ENCODE results near the gene MAGI2. TPM values are rescaled to one million over a fixed set of nuclear protein-coding genes. Genes with fewer than 3 reads are reported as not detected.

The MAGI2 gene
- total and polyA plus RNA-seq, 4 donors: 43.4 to 61.3 (median 50.1) TPM

DNA sequence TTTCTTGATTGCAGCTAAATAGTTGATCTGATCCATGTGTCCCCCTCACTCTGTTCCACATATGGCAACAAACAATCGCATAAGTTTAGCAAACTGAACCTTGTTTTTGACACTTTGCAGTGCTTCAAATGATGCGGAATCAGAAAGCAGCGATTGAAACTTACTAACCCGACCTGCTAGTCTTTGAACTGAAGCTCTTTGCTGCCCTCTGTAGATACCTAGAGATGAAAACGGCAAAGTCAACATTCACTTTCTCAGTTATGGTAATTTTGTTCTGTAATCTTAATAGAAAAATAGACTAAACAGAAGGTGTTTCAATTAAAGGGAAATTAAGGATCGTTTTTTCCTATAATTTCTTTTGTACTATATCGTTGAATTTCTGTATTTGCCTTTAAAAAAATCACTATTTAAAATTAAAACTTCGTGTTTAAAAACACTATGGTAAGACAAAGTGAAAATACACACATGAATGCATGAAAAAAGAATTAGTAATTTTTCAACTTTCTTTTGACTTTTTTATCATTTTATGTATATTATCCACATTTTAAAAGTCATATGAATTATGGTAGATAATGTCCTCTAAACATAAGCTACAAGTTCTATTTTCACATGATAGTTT lies 276.5 kb downstream of the MAGI2 start:
- no peaks in the 10 kb centered on the region for H3K27me3 ChIP-seq (ENCODE audit: control insufficient read depth, insufficient read depth, low read length)
- no peaks in the 10 kb centered on the region for H3K4me1 ChIP-seq (ENCODE audit: control insufficient read depth, insufficient read depth, low read length)
- WGBS (ENCODE audit: insufficient coverage): 8% methylated on average over 4 of the region's 8 CpGs
- peaks cover 5% of the 10 kb centered on the region for H3K9me3 ChIP-seq (ENCODE audit: control insufficient read depth, insufficient read depth, low read length)
- no peaks in the 10 kb centered on the region for H3K36me3 ChIP-seq (ENCODE audit: control insufficient read depth, insufficient read depth, low read length)
- no peak overlapping the region for H3K27ac ChIP-seq (ENCODE audit: low read depth, low read length)
- DNase-seq (ENCODE audit: low read depth in 4 of 6, low spot score in 6 of 6): peak; percentile 26 to 94 (median 56)
- no peak overlapping the region for H3K4me3 ChIP-seq (ENCODE audit: low read depth, low read length)

DNA sequence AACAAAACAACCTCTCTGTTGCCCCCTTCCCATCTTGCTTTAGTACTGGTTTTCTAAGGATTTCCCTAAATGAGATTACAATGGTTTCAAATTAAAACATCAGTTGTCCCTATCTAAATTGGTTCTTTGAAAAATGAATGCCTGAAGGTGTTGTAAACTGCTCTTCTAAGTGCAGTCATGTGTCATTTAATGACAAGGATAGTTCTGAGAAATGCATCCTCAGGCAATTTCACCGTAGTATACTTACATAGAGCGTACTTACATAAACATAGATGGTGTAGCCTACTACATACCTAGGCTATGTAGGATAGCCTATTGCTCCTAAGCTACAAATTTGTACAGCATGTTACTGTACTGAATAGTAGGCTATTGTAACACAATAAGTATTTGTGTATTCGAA lies 278.1 kb downstream of the MAGI2 start:
- Histone ChIP-seq H3K4me1 (ENCODE audit: control insufficient read depth, insufficient read depth, low read length) (no peaks in the 10 kb centered on the region), H3K27ac (ENCODE audit: low read depth, low read length) (no peak overlapping the region), H3K36me3 (ENCODE audit: control insufficient read depth, insufficient read depth, low read length) (no peaks in the 10 kb centered on the region), H3K9me3 (ENCODE audit: control insufficient read depth, insufficient read depth, low read length) (peaks cover 3% of the 10 kb centered on the region), H3K4me3 (ENCODE audit: low read depth, low read length) (no peak overlapping the region), H3K27me3 (ENCODE audit: control insufficient read depth, insufficient read depth, low read length) (no peaks in the 10 kb centered on the region)
- no CpG with 5 or more reads among the region's 3 CpGs for WGBS (ENCODE audit: insufficient coverage)
- DNase-seq (ENCODE audit: low read depth in 4 of 6, low spot score in 6 of 6): peak in 1 of 6 donors; percentile 53

DNA sequence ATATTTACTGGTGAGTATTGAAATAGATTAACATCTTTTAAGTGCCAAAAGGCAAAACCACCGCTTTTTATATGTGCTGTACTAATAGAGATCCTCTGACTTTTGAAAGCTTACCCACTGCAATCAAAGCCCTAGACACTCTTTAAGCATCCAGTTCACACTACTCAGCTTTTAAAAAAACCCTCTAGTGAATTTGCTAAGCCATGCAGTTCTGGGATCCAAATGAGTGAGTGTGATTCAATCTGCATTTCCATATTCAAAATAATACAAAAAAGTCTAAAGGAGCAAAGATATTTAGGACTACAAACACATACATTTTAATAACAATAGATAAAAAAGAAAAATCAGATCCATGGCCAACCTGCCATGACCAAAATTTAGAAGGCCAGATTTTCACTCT lies 288.2 kb downstream of the MAGI2 start:
- WGBS (ENCODE audit: insufficient coverage): no CpG with 5 or more reads among the region's 1 CpG
- Histone ChIP-seq H3K27me3 (ENCODE audit: control insufficient read depth, insufficient read depth, low read length) (no peaks in the 10 kb centered on the region), H3K9me3 (ENCODE audit: control insufficient read depth, insufficient read depth, low read length) (no peaks in the 10 kb centered on the region), H3K4me3 (ENCODE audit: low read depth, low read length) (no peak overlapping the region), H3K27ac (ENCODE audit: low read depth, low read length) (no peak overlapping the region), H3K36me3 (ENCODE audit: control insufficient read depth, insufficient read depth, low read length) (no peaks in the 10 kb centered on the region), H3K4me1 (ENCODE audit: control insufficient read depth, insufficient read depth, low read length) (no peaks in the 10 kb centered on the region)
- peak in 1 of 6 donors; percentile 30 for DNase-seq (ENCODE audit: low read depth in 4 of 6, low spot score in 6 of 6)

DNA sequence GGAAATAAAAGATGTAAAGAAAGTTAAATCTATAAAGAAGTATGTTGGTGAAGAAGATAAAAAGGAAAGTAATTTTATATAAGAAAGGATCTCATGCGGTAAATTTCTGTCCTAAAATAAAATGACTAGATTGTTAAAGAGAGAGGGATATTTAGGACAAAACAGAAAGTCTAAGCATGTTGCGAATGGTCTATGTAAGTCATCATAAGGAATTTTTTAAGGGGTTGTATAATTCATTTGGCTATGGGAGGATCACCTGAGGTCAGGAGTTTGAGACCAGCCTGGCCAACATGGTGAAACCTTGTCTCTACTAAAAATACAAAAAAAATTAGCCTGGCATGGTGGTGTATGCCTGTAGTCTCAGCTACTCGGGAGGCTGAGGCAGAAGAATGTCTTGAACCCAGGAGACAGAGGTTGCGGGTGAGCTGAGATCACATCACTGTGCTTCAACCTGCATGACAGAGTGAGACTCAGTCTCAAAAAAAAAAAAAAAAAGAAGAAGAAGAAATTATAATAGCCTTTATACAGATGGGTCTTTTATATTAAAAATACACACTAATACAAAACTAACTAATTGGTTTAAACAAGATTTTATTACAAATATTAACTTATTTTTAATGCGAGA lies 294.3 kb downstream of the MAGI2 start:
- Histone ChIP-seq H3K4me3 (ENCODE audit: low read depth, low read length) (no peak overlapping the region), H3K27me3 (ENCODE audit: control insufficient read depth, insufficient read depth, low read length) (no peaks in the 10 kb centered on the region), H3K9me3 (ENCODE audit: control insufficient read depth, insufficient read depth, low read length) (peaks cover 3% of the 10 kb centered on the region), H3K4me1 (ENCODE audit: control insufficient read depth, insufficient read depth, low read length) (no peaks in the 10 kb centered on the region), H3K27ac (ENCODE audit: low read depth, low read length) (no peak overlapping the region), H3K36me3 (ENCODE audit: control insufficient read depth, insufficient read depth, low read length) (no peaks in the 10 kb centered on the region)
- WGBS (ENCODE audit: insufficient coverage): 94% methylated on average over 2 of the region's 5 CpGs
- DNase-seq (ENCODE audit: low read depth in 4 of 6, low spot score in 6 of 6): no peak

DNA sequence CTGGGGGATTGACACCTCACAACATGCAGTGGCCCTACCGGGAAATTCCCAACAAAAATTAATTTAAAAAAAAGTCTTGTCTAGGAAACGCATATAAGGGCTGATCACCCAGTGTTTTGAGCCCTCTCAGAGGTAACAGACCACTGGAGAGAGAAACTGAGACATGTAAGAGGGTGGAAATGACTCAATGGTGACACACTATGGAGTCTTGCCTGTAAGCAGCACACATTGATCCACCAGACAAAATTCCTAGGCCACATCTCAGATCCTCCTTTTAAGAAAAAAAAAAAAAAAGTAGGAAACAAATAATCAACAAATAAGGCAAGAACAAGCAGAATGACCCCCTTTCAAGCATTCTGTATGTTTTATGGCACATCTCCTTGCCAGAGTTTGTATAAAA lies 296.2 kb downstream of the MAGI2 start:
- no peak overlapping the region for H3K27ac ChIP-seq (ENCODE audit: low read depth, low read length)
- H3K9me3 ChIP-seq (ENCODE audit: control insufficient read depth, insufficient read depth, low read length): peaks cover 3% of the 10 kb centered on the region
- H3K27me3 ChIP-seq (ENCODE audit: control insufficient read depth, insufficient read depth, low read length): no peaks in the 10 kb centered on the region
- no peaks in the 10 kb centered on the region for H3K4me1 ChIP-seq (ENCODE audit: control insufficient read depth, insufficient read depth, low read length)
- no peaks in the 10 kb centered on the region for H3K36me3 ChIP-seq (ENCODE audit: control insufficient read depth, insufficient read depth, low read length)
- no CpG with 5 or more reads among the region's 2 CpGs for WGBS (ENCODE audit: insufficient coverage)
- DNase-seq (ENCODE audit: low read depth in 4 of 6, low spot score in 6 of 6): no peak
- no peak overlapping the region for H3K4me3 ChIP-seq (ENCODE audit: low read depth, low read length)

DNA sequence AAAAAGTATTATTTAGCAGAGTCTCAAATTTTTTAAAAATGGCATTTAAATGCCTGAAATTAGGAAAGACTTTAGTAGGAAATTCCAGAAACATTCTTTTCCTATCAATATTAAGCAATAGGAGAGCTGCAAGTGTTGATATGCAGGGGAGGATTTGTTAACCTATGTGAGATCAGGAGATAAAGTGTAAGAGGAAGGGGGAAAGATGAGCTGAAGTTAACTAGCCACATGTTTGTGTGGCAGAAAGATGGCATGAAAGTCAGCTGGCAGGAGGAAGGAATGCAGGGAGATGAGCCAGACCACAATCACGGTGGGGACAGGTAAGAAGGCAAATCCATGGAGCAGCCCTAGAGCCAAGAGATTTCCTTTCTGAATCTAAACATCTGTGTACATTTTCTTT lies 303.6 kb downstream of the MAGI2 start:
- no peak overlapping the region for H3K4me3 ChIP-seq (ENCODE audit: low read depth, low read length)
- no peaks in the 10 kb centered on the region for H3K27me3 ChIP-seq (ENCODE audit: control insufficient read depth, insufficient read depth, low read length)
- H3K9me3 ChIP-seq (ENCODE audit: control insufficient read depth, insufficient read depth, low read length): no peaks in the 10 kb centered on the region
- WGBS (ENCODE audit: insufficient coverage): 86% methylated on average over 1 of the region's 1 CpG
- H3K36me3 ChIP-seq (ENCODE audit: control insufficient read depth, insufficient read depth, low read length): no peaks in the 10 kb centered on the region
- DNase-seq (ENCODE audit: low read depth in 4 of 6, low spot score in 6 of 6): no peak
- H3K4me1 ChIP-seq (ENCODE audit: control insufficient read depth, insufficient read depth, low read length): no peaks in the 10 kb centered on the region
- H3K27ac ChIP-seq (ENCODE audit: low read depth, low read length): no peak overlapping the region

DNA sequence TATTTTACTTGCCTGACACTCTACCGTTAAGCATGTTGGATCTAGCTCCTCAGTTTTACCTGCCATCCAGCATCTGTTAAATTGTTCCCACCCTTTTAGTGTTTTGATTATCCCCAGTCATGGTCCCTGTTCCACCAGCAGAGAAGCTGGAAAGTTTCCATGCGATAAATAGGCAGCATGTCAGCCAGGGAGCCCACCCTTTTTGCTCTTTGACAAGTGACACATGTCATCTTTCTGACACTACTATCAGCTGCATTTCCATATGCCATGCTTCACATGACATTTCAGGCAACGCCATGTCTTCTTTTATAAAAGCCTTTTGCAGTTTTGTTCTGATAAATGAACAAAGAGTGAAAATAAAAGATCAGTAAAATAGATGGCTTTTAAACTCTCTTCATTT lies 310.8 kb downstream of the MAGI2 start:
- H3K4me3 ChIP-seq (ENCODE audit: low read depth, low read length): no peak overlapping the region
- no peaks in the 10 kb centered on the region for H3K36me3 ChIP-seq (ENCODE audit: control insufficient read depth, insufficient read depth, low read length)
- no peaks in the 10 kb centered on the region for H3K27me3 ChIP-seq (ENCODE audit: control insufficient read depth, insufficient read depth, low read length)
- WGBS (ENCODE audit: insufficient coverage): 75% methylated on average over 2 of the region's 3 CpGs
- H3K4me1 ChIP-seq (ENCODE audit: control insufficient read depth, insufficient read depth, low read length): no peaks in the 10 kb centered on the region
- H3K27ac ChIP-seq (ENCODE audit: low read depth, low read length): no peak overlapping the region
- no peaks in the 10 kb centered on the region for H3K9me3 ChIP-seq (ENCODE audit: control insufficient read depth, insufficient read depth, low read length)
- DNase-seq (ENCODE audit: low read depth in 4 of 6, low spot score in 6 of 6): peak in 1 of 6 donors; percentile 58

DNA sequence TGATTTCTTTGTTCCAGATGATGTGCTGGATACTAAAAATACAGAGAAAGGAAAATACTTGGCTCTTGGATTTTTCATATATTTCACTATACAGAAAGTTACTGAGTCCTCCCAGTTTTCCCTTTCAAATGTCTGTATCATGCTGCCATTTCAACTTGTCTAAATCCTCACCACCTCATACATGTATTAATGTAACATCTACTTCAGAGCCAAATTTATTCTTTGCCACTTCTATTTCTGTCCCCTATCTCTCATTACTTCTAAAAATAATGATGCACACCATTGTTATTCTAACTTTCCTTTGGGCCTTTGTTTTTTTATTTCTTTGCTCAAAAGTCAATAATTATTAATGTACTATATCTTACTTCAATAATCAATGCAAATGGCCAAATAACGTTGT lies 312.2 kb downstream of the MAGI2 start:
- Histone ChIP-seq H3K4me3 (ENCODE audit: low read depth, low read length) (no peak overlapping the region), H3K36me3 (ENCODE audit: control insufficient read depth, insufficient read depth, low read length) (no peaks in the 10 kb centered on the region), H3K27me3 (ENCODE audit: control insufficient read depth, insufficient read depth, low read length) (no peaks in the 10 kb centered on the region), H3K27ac (ENCODE audit: low read depth, low read length) (no peak overlapping the region), H3K4me1 (ENCODE audit: control insufficient read depth, insufficient read depth, low read length) (no peaks in the 10 kb centered on the region), H3K9me3 (ENCODE audit: control insufficient read depth, insufficient read depth, low read length) (no peaks in the 10 kb centered on the region)
- WGBS (ENCODE audit: insufficient coverage): 67% methylated on average over 1 of the region's 1 CpG
- no peak for DNase-seq (ENCODE audit: low read depth in 4 of 6, low spot score in 6 of 6)

DNA sequence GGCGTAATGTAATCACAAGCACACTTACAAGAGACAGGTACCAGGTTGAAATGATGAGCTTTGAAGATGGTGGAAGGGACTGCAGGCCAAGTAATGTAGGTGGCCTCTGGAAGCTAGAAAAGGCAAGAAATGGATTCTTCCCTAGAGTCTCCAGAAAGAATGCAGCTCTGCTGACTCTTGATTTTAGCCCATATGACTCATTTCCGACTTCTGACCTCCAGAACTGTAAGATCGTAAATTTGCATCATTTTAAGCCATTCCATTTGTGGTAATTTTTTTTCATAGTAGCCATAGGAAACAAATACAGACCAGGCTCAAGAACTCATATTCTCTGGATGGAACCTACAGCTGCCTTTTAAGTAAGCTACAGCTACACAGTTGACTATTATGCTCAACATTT lies 315.5 kb downstream of the MAGI2 start:
- H3K9me3 ChIP-seq (ENCODE audit: control insufficient read depth, insufficient read depth, low read length): no peaks in the 10 kb centered on the region
- H3K27ac ChIP-seq (ENCODE audit: low read depth, low read length): no peak overlapping the region
- H3K4me1 ChIP-seq (ENCODE audit: control insufficient read depth, insufficient read depth, low read length): no peaks in the 10 kb centered on the region
- H3K36me3 ChIP-seq (ENCODE audit: control insufficient read depth, insufficient read depth, low read length): no peaks in the 10 kb centered on the region
- 100% methylated on average over 1 of the region's 3 CpGs for WGBS (ENCODE audit: insufficient coverage)
- no peak overlapping the region for H3K4me3 ChIP-seq (ENCODE audit: low read depth, low read length)
- no peaks in the 10 kb centered on the region for H3K27me3 ChIP-seq (ENCODE audit: control insufficient read depth, insufficient read depth, low read length)
- no peak for DNase-seq (ENCODE audit: low read depth in 4 of 6, low spot score in 6 of 6)

DNA sequence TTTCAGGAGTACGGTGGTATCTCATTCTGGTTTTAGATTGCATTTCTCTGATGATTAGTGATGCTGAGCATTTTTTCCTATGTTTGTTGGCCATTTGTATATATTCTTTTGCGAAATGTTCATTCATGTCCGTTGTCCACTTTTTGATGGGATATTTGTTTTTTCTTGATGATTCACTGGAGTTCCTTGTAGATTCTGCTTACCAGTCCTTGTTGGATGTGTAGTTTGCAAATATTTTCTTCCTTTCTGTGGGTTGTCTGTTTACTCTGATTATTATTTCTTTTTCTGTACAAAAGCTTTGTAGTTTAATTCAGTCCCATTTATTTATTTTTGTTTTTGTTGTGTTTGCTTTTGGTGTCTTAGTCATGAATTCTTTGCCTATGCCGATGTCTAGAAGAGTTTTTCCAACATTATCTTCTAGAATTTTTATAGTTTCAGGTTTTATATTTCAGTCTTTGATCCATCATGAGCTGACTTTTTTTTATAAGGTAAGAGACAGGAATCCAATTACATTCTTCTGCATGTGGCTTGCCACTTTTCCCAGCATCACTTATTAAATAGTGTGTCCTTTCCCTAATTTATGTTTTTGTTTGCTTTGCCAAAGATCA lies 320.5 kb downstream of the MAGI2 start:
- Histone ChIP-seq H3K36me3 (ENCODE audit: control insufficient read depth, insufficient read depth, low read length) (no peaks in the 10 kb centered on the region), H3K27me3 (ENCODE audit: control insufficient read depth, insufficient read depth, low read length) (no peaks in the 10 kb centered on the region), H3K27ac (ENCODE audit: low read depth, low read length) (no peak overlapping the region), H3K4me1 (ENCODE audit: control insufficient read depth, insufficient read depth, low read length) (no peaks in the 10 kb centered on the region), H3K4me3 (ENCODE audit: low read depth, low read length) (no peak overlapping the region), H3K9me3 (ENCODE audit: control insufficient read depth, insufficient read depth, low read length) (no peaks in the 10 kb centered on the region)
- WGBS (ENCODE audit: insufficient coverage): 100% methylated on average over 3 of the region's 4 CpGs
- no peak for DNase-seq (ENCODE audit: low read depth in 4 of 6, low spot score in 6 of 6)

Measured in spinal cord (tissue), 10 donors.